Smooth muscle cell (in vitro differentiated cells): ENCODE results near the gene SLC16A3. TPM values are rescaled to one million over a fixed set of nuclear protein-coding genes. Genes with fewer than 3 reads are reported as not detected.

Experiments
- DNase-seq: peaks from one replicate; lab custom pipeline; 2025; ENCODE audit not compliant: unreplicated experiment; lab: John Stamatoyannopoulos, UW
- H2AFZ ChIP-seq: fragments of 200-600 bp; sonication (generic); 2 replicates; pipeline ENCODE4 v1.6.0; 2016; ENCODE audit warnings: antibody characterized with exemption, low read depth, mild to moderate bottlenecking
- H3F3A ChIP-seq: fragments of 200-600 bp; sonication (generic); 2 replicates; pipeline ENCODE4 v1.6.0; 2017; ENCODE audit warnings: antibody characterized with exemption, low read depth
- H3K27ac ChIP-seq: fragments of 200-600 bp; sonication (generic); 2 replicates; pipeline ENCODE4 v1.5.1; 2016; ENCODE audit warnings: low read depth, mild to moderate bottlenecking
- H3K27me3 ChIP-seq: fragments of 200-600 bp; sonication (generic); 2 replicates; pipeline ENCODE4 v1.6.1; 2016; ENCODE audit warnings: low read depth, mild to moderate bottlenecking
- H3K36me3 ChIP-seq: fragments of 200-600 bp; sonication (generic); 2 replicates; pipeline ENCODE4 v1.5.1; 2016; ENCODE audit warnings: low read depth
- H3K4me1 ChIP-seq: fragments of 200-600 bp; sonication (generic); 2 replicates; pipeline ENCODE4 v1.5.1; 2016; ENCODE audit warnings: low read depth
- H3K4me2 ChIP-seq: fragments of 200-600 bp; sonication (generic); 2 replicates; pipeline ENCODE4 v1.6.0; 2016; ENCODE audit warnings: mild to moderate bottlenecking
- H3K4me3 ChIP-seq: fragments of 200-600 bp; sonication (generic); 2 replicates; pipeline ENCODE4 v1.5.1; 2016; ENCODE audit warnings: mild to moderate bottlenecking
- H3K79me2 ChIP-seq: fragments of 200-600 bp; sonication (generic); 2 replicates; pipeline ENCODE4 v1.6.0; 2016; ENCODE audit warnings: low read depth, mild to moderate bottlenecking
- H3K9ac ChIP-seq: fragments of 200-600 bp; sonication (generic); 2 replicates; pipeline ENCODE4 v1.6.0; 2016; ENCODE audit warnings: low read depth
- H3K9me3 ChIP-seq: fragments of 200-600 bp; sonication (generic); replicated peaks from 2 replicates; pipeline ENCODE4 v1.5.1; 2016; ENCODE audit warnings: low read depth
- H4K20me1 ChIP-seq: fragments of 200-600 bp; sonication (generic); 2 replicates; pipeline ENCODE4 v1.6.0; 2016; ENCODE audit warnings: low read depth
- CTCF ChIP-seq: fragments of 200-600 bp; sonication (generic); IDR thresholded peaks from 2 replicates; pipeline ENCODE4 v1.5.1; 2017; ENCODE audit warnings: borderline replicate concordance, mild to moderate bottlenecking, antibody characterized with exemption; ENCODE audit not compliant: insufficient read depth, poor library complexity, severe bottlenecking
- WGBS: methylation state at CpG from one replicate; pipeline ENCODE4 v1.1.7; 2016; ENCODE audit warnings: low lambda C conversion rate; 5-methylcytosine and 5-hydroxymethylcytosine counted together
- polyA plus RNA-seq: library from polyadenylated mRNA; unstranded; fragments of >200 nt; fragmentation: Nextera tagmentation; extraction: Ambion mirVana; gene quantifications from 2 replicates; pipeline ENCODE4 v1.2.1, GENCODE V29; 2016
- total RNA-seq: library from RNA; depleted of rRNA; stranded (reverse); fragments of >200 nt; gene quantifications from 2 replicates; pipeline ENCODE4 v1.2.3, GENCODE V29; 2014

Gene SLC16A3
- total and polyA plus RNA-seq, 2 experiments from 2014 or later = 83.3 to 180 TPM

GRCh38 chr17:82215095-82215971 is 13.5 kb upstream of the SLC16A3 start:
- H3K9me3 ChIP-seq = no peaks in the 10 kb centered on the region
- no peak overlapping the region for H3K9ac ChIP-seq
- no peak for DNase-seq
- peaks cover 18% of the 10 kb centered on the region for H3K4me1 ChIP-seq
- H3K4me2 ChIP-seq = no peak overlapping the region
- no peaks in the 10 kb centered on the region for H3K27me3 ChIP-seq
- H3K27ac ChIP-seq = peak overlapping the region; percentile 97
- H3K79me2 ChIP-seq = peaks cover 23% of the 10 kb centered on the region
- H3F3A ChIP-seq = peaks cover 8% of the 10 kb centered on the region
- H3K36me3 ChIP-seq = no peaks in the 10 kb centered on the region
- WGBS = 66% methylated on average over 15 of the region's 25 CpGs
- TF ChIP-seq CTCF = no peak
- H4K20me1 ChIP-seq = no peaks in the 10 kb centered on the region
- H3K4me3 ChIP-seq = no peak overlapping the region
- no peak overlapping the region for H2AFZ ChIP-seq

GRCh38 chr17:82215972-82216300 is 12.9 kb upstream of the SLC16A3 start:
- H4K20me1 ChIP-seq = no peaks in the 10 kb centered on the region
- peaks cover 18% of the 10 kb centered on the region for H3K4me1 ChIP-seq
- no peaks in the 10 kb centered on the region for H3K27me3 ChIP-seq
- H3K4me3 ChIP-seq = no peak overlapping the region
- peaks cover 8% of the 10 kb centered on the region for H3F3A ChIP-seq
- no peak for DNase-seq
- H3K9me3 ChIP-seq = no peaks in the 10 kb centered on the region
- peaks cover 22% of the 10 kb centered on the region for H3K79me2 ChIP-seq
- no peaks in the 10 kb centered on the region for H3K36me3 ChIP-seq
- TF ChIP-seq CTCF = no peak
- H3K4me2 ChIP-seq = peak overlapping the region; percentile 83
- H3K27ac ChIP-seq = peak overlapping the region; percentile 97
- H2AFZ ChIP-seq = no peak overlapping the region
- 98% methylated on average over 12 of the region's 12 CpGs for WGBS
- peak overlapping the region; percentile 83 for H3K9ac ChIP-seq

- DNase-seq = no peak
- no peak for TF ChIP-seq CTCF
- Histone ChIP-seq H3F3A (peaks cover 8% of the 10 kb centered on the region), H3K9me3 (no peaks in the 10 kb centered on the region), H3K9ac (peak overlapping the region; percentile 83), H3K79me2 (peaks cover 17% of the 10 kb centered on the region), H3K4me2 (peak overlapping the region; percentile 83), H3K27me3 (no peaks in the 10 kb centered on the region), H4K20me1 (no peaks in the 10 kb centered on the region), H3K4me3 (no peak overlapping the region), H3K36me3 (no peaks in the 10 kb centered on the region), H3K27ac (peak overlapping the region; percentile 97), H3K4me1 (peaks cover 18% of the 10 kb centered on the region), H2AFZ (no peak overlapping the region)
- WGBS = 62% methylated on average over 17 of the region's 17 CpGs
Measured at GRCh38 chr17:82216301-82217119, 12.3 kb upstream of the SLC16A3 start.
